Muscle of leg (tissue), 11 donors: ENCODE measurements around the gene ARMH3. TPM values are rescaled to one million over a fixed set of nuclear protein-coding genes. Genes with fewer than 3 reads are reported as not detected.
"Not testable (repeated sequence)": the region's sequence is repeated elsewhere in the genome, so short reads cannot be mapped to it uniquely, and the experiment has no call there.

ENCODE experiments used
- DNase-seq: peaks from one replicate; pipeline ENCODE4 v3.0.0; 2013
- H3K27ac ChIP-seq: one replicate; pipeline ENCODE4 v1.5.1; 2013; ENCODE audit warnings: mild to moderate bottlenecking, low read length, control low read depth
- H3K27me3 ChIP-seq: one replicate; pipeline ENCODE4 v1.6.1; 2013; ENCODE audit warnings: low read length; ENCODE audit not compliant: control insufficient read depth, insufficient read depth
- H3K36me3 ChIP-seq: one replicate; pipeline ENCODE4 v1.6.1; 2013; ENCODE audit warnings: low read length; ENCODE audit not compliant: control insufficient read depth, insufficient read depth
- H3K4me1 ChIP-seq: one replicate; pipeline ENCODE4 v1.6.1; 2013; ENCODE audit warnings: low read length; ENCODE audit not compliant: control insufficient read depth, insufficient read depth
- H3K4me3 ChIP-seq: one replicate; pipeline ENCODE4 v1.5.1; 2013; ENCODE audit warnings: low read length, control low read depth
- H3K9me3 ChIP-seq: replicated peaks from 2 replicates; pipeline ENCODE4 v1.6.1; 2013; ENCODE audit warnings: low read depth, low read length; ENCODE audit not compliant: control insufficient read depth
- WGBS: methylation state at CpG from one replicate; pipeline ENCODE4 v1.1.5; 2013; ENCODE audit warnings: missing lambda C conversion rate; ENCODE audit not compliant: insufficient coverage; 5-methylcytosine and 5-hydroxymethylcytosine counted together
- polyA plus RNA-seq, 8 donors: library from polyadenylated mRNA; unstranded; fragments of 120-200 nt; gene quantifications; one replicate each; pipeline versions ENCODE4 v1.2.1 to v1.2.3, GENCODE V29; 2013; ENCODE audit warnings: inconsistent platforms in 1 of 8, low replicate concordance in 1 of 8; ENCODE audit not compliant: insufficient read length in 8 of 8, insufficient read depth in 1 of 8
- total RNA-seq: library from RNA; stranded (reverse); fragments of 120-200 nt; gene quantifications from one replicate; pipeline ENCODE4 v1.2.4, GENCODE V29; 2013

Gene ARMH3
- total and polyA plus RNA-seq, 9 donors: 7.1 to 17.0 (median 12.7) TPM

DNA sequence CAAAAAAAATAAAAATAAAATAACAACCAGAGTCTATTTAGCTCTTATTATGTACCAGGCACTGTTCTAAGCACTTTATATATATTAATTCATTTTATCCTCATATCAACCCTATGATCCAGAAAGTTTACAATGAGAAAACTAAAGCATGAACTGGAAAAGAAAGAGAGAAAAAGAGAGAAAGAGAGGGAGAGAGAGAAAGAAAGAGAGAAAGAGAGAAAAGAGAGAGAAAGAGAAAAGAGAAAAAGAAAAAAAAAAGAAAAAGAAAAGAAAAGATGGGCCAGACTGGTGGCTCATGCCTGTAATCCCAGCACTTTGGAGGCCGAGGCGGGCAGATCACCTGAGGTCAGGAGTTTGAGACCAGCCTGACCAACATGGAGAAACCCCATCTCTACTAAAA is 9.9 kb downstream of the ARMH3 start:
- Histone ChIP-seq H3K36me3 (no peaks in the 10 kb centered on the region), H3K4me1 (no peaks in the 10 kb centered on the region), H3K9me3 (no peaks in the 10 kb centered on the region), H3K27ac (no peak overlapping the region), H3K27me3 (no peaks in the 10 kb centered on the region), H3K4me3 (no peak overlapping the region)
- no CpG with 5 or more reads among the region's 2 CpGs for WGBS
- no peak for DNase-seq

DNA sequence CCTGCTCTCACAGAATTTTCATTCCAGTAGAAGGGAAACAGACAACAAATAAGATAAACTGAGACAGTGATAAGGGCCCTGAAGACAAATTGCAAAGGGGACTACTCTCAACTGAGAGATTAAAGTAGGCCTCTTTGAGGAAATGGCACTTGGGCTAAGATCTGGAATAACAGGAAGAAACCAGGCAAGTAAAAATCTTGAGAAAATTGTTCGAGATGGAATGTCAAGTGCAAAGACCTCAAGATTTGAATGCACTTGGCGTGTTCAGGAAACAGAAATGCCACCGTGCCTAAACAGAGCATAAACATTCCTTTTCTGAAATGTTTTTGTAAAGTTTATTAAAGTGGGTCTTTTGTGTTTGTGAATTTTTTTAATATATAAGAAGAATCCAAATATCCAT is 10.7 kb downstream of the ARMH3 start:
- 73% methylated on average over 2 of the region's 3 CpGs for WGBS
- no peak overlapping the region for H3K27ac ChIP-seq

DNA sequence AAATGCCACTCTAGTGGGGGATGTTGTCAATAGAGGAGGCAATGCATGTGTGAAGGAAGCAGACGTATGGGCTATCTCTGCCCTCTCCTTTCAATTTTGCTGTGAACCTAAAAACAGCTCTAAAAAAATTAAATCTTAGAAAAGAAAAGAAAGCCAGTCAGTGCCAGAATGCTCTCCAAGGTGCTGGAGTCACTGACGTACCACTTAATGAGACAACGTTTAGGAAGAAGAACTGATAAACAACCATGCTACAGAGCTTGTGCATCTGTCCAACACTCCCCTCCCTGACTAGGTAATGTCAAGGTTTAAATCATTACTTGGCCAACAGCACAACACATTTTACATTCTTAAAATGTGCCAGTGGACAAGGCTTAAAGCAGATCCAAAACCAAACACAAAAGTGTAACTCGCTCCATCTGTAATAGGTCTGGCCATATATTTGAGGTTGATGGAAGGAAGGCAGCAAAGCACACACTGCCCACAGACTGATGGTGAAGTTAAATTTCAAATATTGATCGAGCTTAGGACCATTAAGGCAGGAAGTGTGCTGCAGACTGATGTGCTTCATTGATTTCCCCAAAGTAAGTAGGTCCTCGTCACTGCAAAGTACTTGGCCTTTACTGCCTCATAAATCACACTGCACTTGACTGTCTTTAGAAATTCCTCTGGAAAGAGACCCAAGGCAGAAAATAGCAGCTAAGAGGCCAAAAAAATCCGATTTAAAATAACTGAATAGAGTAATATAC is 15.5 kb downstream of the ARMH3 start:
- Histone ChIP-seq H3K27me3 (no peaks in the 10 kb centered on the region), H3K27ac (no peak overlapping the region), H3K4me3 (no peak overlapping the region), H3K9me3 (no peaks in the 10 kb centered on the region), H3K4me1 (no peaks in the 10 kb centered on the region), H3K36me3 (peaks cover 16% of the 10 kb centered on the region)
- WGBS: no CpG with 5 or more reads among the region's 7 CpGs
- peak; percentile 23 for DNase-seq

More for the DNA sequence above, 10.7 kb downstream of the ARMH3 start:
- H3K36me3 ChIP-seq: no peaks in the 10 kb centered on the region
- DNase-seq: no peak
- H3K9me3 ChIP-seq: no peaks in the 10 kb centered on the region
- no peaks in the 10 kb centered on the region for H3K4me1 ChIP-seq
- no peak overlapping the region for H3K4me3 ChIP-seq
- no peaks in the 10 kb centered on the region for H3K27me3 ChIP-seq

DNA sequence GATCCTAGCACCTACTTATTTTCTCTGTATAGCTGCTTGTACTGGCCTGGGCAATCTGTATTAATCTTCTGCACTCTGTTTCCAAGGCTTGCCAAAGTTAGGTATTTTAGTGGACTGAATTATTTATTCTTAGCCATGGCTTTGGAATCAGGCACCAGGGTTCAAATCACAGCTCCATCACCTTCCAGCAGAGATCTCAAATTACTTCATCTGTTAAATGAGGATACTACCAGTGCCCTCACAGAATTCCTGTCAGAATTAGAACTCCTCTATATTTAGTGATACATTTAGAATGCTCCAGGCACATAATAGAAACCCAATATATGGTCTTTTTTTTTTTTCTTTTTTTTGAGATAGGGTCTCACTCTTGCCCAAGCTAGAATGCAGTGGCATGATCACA is 17.6 kb downstream of the ARMH3 start:
- no peaks in the 10 kb centered on the region for H3K9me3 ChIP-seq
- no peak overlapping the region for H3K4me3 ChIP-seq
- peaks cover 18% of the 10 kb centered on the region for H3K36me3 ChIP-seq
- no peaks in the 10 kb centered on the region for H3K27me3 ChIP-seq
- no peak overlapping the region for H3K27ac ChIP-seq
- H3K4me1 ChIP-seq: no peaks in the 10 kb centered on the region
- DNase-seq: no peak

DNA sequence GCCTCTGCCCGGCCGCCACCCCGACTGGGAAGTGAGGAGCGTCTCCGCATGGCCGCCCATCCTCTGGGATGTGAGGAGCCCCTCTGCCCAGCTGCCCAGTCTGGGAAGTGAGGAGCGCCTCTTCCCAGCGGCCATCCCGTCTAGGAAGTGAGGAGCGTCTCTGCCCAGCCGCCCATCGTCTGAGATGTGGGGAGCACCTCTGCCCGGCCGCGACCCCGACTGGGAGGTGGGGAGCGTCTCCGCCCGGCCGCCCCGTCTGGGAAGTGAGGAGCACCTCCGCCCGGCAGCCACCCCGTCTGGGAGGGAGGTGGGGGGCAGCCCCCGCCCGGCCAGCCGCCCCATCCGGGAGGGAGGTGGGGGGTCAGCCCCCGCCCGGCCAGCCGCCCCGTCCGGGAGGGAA is 20.2 kb downstream of the ARMH3 start:
- not testable (repeated sequence) for H3K4me3 ChIP-seq, H3K27me3 ChIP-seq, H3K9me3 ChIP-seq, H3K4me1 ChIP-seq, DNase-seq, H3K27ac ChIP-seq
- 98% methylated on average over 20 of the region's 33 CpGs for WGBS
- peaks cover 23% of the 10 kb centered on the region for H3K36me3 ChIP-seq

DNA sequence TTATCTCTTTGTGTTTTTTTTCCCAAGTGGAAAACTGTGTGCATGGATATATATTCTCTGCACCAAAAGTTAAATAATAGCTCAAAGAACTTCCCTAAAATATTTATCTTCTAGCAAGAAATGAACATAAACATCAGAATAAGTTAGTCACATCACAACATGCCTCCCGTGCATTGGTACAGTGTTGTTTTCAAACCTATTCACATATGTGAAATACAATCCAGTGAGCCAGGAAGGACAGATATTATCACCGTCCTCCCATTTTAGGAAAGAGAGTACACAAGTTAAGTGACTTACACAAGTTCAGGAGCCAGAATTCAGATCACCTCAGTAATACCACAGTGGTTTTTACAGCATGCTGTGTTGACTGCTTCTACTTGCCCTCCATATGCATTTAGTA is 22.2 kb downstream of the ARMH3 start:
- no peak for DNase-seq
- H3K27ac ChIP-seq: no peak overlapping the region
- H3K36me3 ChIP-seq: peaks cover 27% of the 10 kb centered on the region
- no peak overlapping the region for H3K4me3 ChIP-seq
- WGBS: 90% methylated on average over 2 of the region's 2 CpGs
- H3K27me3 ChIP-seq: no peaks in the 10 kb centered on the region
- H3K4me1 ChIP-seq: no peaks in the 10 kb centered on the region
- no peaks in the 10 kb centered on the region for H3K9me3 ChIP-seq

DNA sequence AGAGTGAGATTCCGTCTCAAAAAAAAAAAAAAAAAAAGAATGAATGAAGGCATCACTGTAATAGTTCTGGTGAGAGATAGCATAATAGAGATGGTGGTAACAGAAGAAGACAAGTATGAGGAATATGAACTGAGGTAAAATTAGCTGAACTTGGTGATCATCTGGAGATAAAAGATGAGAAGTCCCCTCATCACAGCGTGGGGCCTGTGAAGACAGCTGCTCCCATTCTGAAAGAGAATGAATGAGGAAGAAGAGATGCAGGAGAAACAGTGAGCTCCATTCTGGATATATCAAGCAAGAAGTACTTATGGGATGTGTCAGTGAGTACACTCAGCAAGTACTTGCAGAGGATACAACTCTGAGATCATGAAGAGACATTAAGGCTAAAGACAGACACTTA is 28.7 kb downstream of the ARMH3 start:
- no peak for DNase-seq
- WGBS: 100% methylated on average over 2 of the region's 2 CpGs
- H3K4me1 ChIP-seq: no peaks in the 10 kb centered on the region
- H3K27me3 ChIP-seq: no peaks in the 10 kb centered on the region
- H3K4me3 ChIP-seq: no peak overlapping the region
- H3K36me3 ChIP-seq: peaks cover 26% of the 10 kb centered on the region
- H3K27ac ChIP-seq: no peak overlapping the region
- no peaks in the 10 kb centered on the region for H3K9me3 ChIP-seq

DNA sequence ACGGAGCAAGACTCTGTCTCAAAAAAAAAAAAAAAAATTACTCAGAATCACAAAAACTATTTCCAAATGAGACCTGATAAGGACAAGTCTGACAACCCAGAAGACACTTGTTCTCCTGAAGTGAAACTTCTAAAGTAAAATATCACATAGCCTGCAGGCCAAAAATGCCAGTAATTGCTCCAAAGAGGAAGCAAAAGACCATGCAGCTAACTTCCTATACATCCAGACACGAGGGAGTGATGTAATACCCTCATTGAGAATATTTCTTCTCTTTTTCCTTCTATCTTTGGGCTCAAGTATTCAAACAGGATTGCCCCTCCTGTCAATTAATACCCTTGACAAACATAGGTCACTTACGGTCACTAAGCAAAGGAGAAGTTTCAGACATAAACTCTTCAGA is 31.2 kb downstream of the ARMH3 start:
- peak; percentile 57 for DNase-seq
- no peaks in the 10 kb centered on the region for H3K27me3 ChIP-seq
- H3K9me3 ChIP-seq: no peaks in the 10 kb centered on the region
- no peak overlapping the region for H3K27ac ChIP-seq
- 71% methylated on average over 1 of the region's 3 CpGs for WGBS
- no peaks in the 10 kb centered on the region for H3K4me1 ChIP-seq
- peaks cover 27% of the 10 kb centered on the region for H3K36me3 ChIP-seq
- H3K4me3 ChIP-seq: no peak overlapping the region

DNA sequence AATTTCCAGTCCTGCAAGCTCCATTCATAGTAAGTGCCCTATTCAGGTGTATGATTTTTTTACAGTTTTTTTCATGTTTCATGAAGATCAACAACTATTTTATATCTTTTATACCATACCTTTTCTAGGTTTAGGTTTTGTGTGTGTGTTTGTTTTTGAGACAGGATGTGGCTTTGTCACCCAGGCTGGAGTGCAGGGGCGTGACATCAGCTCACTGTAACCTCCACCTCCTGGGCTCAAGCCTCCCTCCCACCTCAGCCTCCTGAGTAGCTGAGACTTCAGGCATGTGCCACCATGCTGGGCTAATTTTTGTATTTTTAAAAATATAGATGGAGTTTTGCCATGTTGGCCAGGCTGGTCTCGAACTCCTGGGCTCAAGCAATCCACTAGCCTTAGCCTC is 35.0 kb downstream of the ARMH3 start:
- H3K4me1 ChIP-seq: no peaks in the 10 kb centered on the region
- no CpG with 5 or more reads among the region's 2 CpGs for WGBS
- no peaks in the 10 kb centered on the region for H3K27me3 ChIP-seq
- H3K9me3 ChIP-seq: no peaks in the 10 kb centered on the region
- DNase-seq: no peak
- no peak overlapping the region for H3K27ac ChIP-seq
- peaks cover 42% of the 10 kb centered on the region for H3K36me3 ChIP-seq
- no peak overlapping the region for H3K4me3 ChIP-seq

DNA sequence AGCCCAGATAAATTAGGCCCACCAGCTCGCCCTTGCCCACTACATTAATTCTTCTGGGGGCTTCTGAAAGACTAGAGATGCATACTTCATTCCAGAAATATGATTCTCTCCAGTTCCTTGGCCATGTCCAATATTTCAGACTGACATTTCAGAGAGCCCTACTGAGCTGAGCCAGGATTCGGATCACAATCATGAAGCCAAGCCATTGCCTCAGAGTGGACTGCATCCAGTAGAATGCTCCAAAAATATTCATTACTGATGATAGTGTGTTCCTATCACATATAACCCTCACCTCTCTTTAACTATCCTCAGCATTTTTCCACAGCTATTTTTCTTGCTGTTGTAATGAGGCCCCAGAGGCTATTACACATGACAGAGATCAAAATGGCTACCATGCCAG is 38.7 kb downstream of the ARMH3 start:
- WGBS: 89% methylated on average over 1 of the region's 2 CpGs

DNA sequence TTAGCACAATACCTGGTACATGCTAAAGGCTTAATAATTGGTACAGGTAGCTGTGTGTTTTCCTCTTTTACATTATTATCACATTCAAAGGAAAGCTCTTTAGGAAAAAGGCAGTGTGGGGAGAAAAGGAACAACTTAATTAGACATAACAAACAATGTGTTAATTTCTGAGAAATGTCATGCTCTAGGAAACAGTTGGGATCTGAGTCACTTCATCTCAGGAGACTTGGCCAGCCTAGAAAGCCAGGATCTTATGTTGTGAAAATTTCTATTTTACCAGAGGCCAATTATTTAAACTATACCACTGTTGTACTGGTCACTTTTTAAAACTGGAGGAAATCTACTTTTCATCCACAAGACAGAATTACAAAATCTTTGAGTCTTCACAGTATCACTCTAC is 39.6 kb downstream of the ARMH3 start:
- H3K4me1 ChIP-seq: no peaks in the 10 kb centered on the region
- DNase-seq: no peak
- H3K27me3 ChIP-seq: no peaks in the 10 kb centered on the region
- peaks cover 36% of the 10 kb centered on the region for H3K36me3 ChIP-seq
- H3K4me3 ChIP-seq: no peak overlapping the region
- no peak overlapping the region for H3K27ac ChIP-seq
- H3K9me3 ChIP-seq: no peaks in the 10 kb centered on the region

More for the DNA sequence above, 38.7 kb downstream of the ARMH3 start:
- Histone ChIP-seq H3K27me3 (no peaks in the 10 kb centered on the region), H3K36me3 (peaks cover 33% of the 10 kb centered on the region), H3K4me1 (no peaks in the 10 kb centered on the region), H3K27ac (no peak overlapping the region), H3K9me3 (no peaks in the 10 kb centered on the region), H3K4me3 (no peak overlapping the region)
- no peak for DNase-seq
